Suprapubic skin (tissue), 4 donors: ENCODE results near the gene CEP43. TPM values are rescaled to one million over a fixed set of nuclear protein-coding genes. Genes with fewer than 3 reads are reported as not detected.

Experiments
- DNase-seq, 2 donors: peaks; one replicate each; pipeline ENCODE4 v3.0.0-alpha.2; 2019; ENCODE audit warnings: low spot score in 2 of 2
- H3K27ac ChIP-seq: fragments of 200-600 bp; sonication (generic); one replicate; pipeline ENCODE4 v1.5.1; 2019
- H3K27me3 ChIP-seq: fragments of 200-600 bp; sonication (generic); one replicate; pipeline ENCODE4 v1.5.1; 2019
- H3K36me3 ChIP-seq: fragments of 200-600 bp; sonication (generic); one replicate; pipeline ENCODE4 v1.5.1; 2019
- H3K4me1 ChIP-seq: fragments of 200-600 bp; sonication (generic); one replicate; pipeline ENCODE4 v1.5.1; 2019
- H3K4me3 ChIP-seq: fragments of 200-600 bp; sonication (generic); one replicate; pipeline ENCODE4 v1.5.1; 2019; ENCODE audit warnings: mild to moderate bottlenecking
- H3K9me3 ChIP-seq: fragments of 200-600 bp; sonication (generic); one replicate; pipeline ENCODE4 v1.5.1; 2019
- EP300 ChIP-seq: sonication (generic); formaldehyde crosslinking; IDR thresholded peaks from one replicate; pipeline ENCODE4 v1.6.1; 2017; ENCODE audit warnings: antibody characterized with exemption
- POLR2A ChIP-seq, 2 donors: fragments of 450-650 bp; IDR thresholded peaks; one replicate each; pipeline ENCODE4 v1.6.1; 2017; ENCODE audit warnings: antibody characterized with exemption in 2 of 2, mild to moderate bottlenecking in 2 of 2, moderate library complexity in 2 of 2
- POLR2AphosphoS5 ChIP-seq, 3 donors: sonication (generic); formaldehyde crosslinking; IDR thresholded peaks; one replicate each; pipeline ENCODE4 v1.6.1; 2017; ENCODE audit warnings: antibody characterized with exemption in 3 of 3
- WGBS: methylation state at CpG from one replicate; pipeline ENCODE4 v1.1.5; 2018; 5-methylcytosine and 5-hydroxymethylcytosine counted together
- total RNA-seq, 4 donors: library from RNA; depleted of rRNA; stranded (reverse); fragments of >200 nt; gene quantifications; one replicate each; pipeline ENCODE4 v1.1.0, GENCODE V29; 2016
- TF ChIP-seq, protein P1 (sequence below), 2 donors: fragments of 200-600 bp in 1 of 2; fragments of 450-650 bp in 1 of 2; sonication (generic) in 1 of 2; IDR thresholded peaks; one replicate each; pipeline ENCODE4 v1.5.1; 2016 to 2019; ENCODE audit warnings: antibody characterized with exemption in 2 of 2, mild to moderate bottlenecking in 1 of 2, moderate library complexity in 1 of 2

Gene CEP43
- total RNA-seq, 4 donors from 2014 or later = 7.8 to 21.3 (median 11.2) TPM

GRCh38 chr6:166976636-166977035 is 22.6 kb upstream of the CEP43 start:
- Histone ChIP-seq H3K4me3 (no peak overlapping the region), H3K27me3 (no peaks in the 10 kb centered on the region), H3K4me1 (no peaks in the 10 kb centered on the region), H3K9me3 (no peaks in the 10 kb centered on the region), H3K27ac (no peak overlapping the region), H3K36me3 (no peaks in the 10 kb centered on the region)
- TF ChIP-seq POLR2A (IDR thresholded peaks at IDR 0.05) (no peak), POLR2AphosphoS5 (IDR thresholded peaks at IDR 0.05) (no peak), EP300 (no peak)
- TF ChIP-seq, protein P1, sequence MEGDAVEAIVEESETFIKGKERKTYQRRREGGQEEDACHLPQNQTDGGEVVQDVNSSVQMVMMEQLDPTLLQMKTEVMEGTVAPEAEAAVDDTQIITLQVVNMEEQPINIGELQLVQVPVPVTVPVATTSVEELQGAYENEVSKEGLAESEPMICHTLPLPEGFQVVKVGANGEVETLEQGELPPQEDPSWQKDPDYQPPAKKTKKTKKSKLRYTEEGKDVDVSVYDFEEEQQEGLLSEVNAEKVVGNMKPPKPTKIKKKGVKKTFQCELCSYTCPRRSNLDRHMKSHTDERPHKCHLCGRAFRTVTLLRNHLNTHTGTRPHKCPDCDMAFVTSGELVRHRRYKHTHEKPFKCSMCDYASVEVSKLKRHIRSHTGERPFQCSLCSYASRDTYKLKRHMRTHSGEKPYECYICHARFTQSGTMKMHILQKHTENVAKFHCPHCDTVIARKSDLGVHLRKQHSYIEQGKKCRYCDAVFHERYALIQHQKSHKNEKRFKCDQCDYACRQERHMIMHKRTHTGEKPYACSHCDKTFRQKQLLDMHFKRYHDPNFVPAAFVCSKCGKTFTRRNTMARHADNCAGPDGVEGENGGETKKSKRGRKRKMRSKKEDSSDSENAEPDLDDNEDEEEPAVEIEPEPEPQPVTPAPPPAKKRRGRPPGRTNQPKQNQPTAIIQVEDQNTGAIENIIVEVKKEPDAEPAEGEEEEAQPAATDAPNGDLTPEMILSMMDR (IDR thresholded peaks at IDR 0.05) = no peak
- WGBS = 81% methylated on average over 2 of the region's 2 CpGs
- DNase-seq = no peak

DNA sequence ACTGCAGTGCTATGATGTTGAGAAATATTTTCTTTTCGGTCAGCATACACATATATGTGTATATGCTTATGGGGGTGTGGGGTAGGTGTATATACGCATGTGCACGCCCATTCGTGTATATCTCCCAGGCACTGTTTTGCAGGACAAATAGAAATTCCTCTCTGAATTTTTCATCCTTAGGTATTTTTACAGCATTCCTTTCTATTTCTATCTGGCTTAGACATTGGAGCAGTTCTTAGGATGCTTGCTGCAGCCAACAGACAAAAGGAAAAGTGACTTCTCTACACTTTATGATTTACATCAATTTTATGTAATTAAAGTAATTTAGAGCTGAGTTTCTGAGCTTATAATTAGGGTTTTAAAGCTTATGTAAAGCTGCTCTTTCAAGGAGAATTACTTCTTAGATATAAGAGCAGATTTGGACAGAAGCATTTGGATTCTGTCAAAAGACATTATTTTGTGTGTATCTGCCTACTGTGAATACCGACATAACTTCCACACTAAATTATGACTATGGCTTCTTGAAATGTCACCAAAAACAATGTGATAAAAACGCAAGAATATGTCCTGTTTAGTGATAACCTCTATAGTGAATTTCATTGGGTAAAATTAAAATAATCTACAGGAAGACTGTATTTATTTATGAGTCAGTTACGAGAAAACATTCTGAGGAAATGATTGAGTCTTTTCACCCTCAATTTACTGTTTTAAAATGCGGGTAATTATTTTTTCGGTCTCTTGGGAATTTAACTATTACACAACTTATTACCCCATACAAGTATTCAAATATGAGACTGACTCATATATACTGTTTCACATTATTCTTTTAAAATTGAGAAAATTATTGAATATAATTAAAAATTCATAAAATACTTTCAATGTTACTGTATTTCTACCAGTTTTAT is 21.3 kb upstream of the CEP43 start:
- no peak overlapping the region for H3K4me3 ChIP-seq
- no peak overlapping the region for H3K27ac ChIP-seq
- 85% methylated on average over 9 of the region's 9 CpGs for WGBS
- TF ChIP-seq POLR2A (IDR thresholded peaks at IDR 0.05) (no peak), POLR2AphosphoS5 (IDR thresholded peaks at IDR 0.05) (no peak), EP300 (no peak)
- TF ChIP-seq, protein P1 (IDR thresholded peaks at IDR 0.05) = no peak
- no peaks in the 10 kb centered on the region for H3K27me3 ChIP-seq
- H3K9me3 ChIP-seq = no peaks in the 10 kb centered on the region
- no peak for DNase-seq
- H3K4me1 ChIP-seq = no peaks in the 10 kb centered on the region
- H3K36me3 ChIP-seq = no peaks in the 10 kb centered on the region

- no peak overlapping the region for H3K27ac ChIP-seq
- WGBS = 96% methylated on average over 3 of the region's 3 CpGs
- H3K9me3 ChIP-seq = no peaks in the 10 kb centered on the region
- no peaks in the 10 kb centered on the region for H3K27me3 ChIP-seq
- H3K4me3 ChIP-seq = no peak overlapping the region
- TF ChIP-seq POLR2A (IDR thresholded peaks at IDR 0.05) (no peak), POLR2AphosphoS5 (IDR thresholded peaks at IDR 0.05) (no peak), EP300 (no peak)
- TF ChIP-seq, protein P1 (IDR thresholded peaks at IDR 0.05) = no peak
- H3K4me1 ChIP-seq = no peaks in the 10 kb centered on the region
- no peak for DNase-seq
- no peaks in the 10 kb centered on the region for H3K36me3 ChIP-seq
Observed at GRCh38 chr6:166980738-166981137, 18.5 kb upstream of the CEP43 start.

DNA sequence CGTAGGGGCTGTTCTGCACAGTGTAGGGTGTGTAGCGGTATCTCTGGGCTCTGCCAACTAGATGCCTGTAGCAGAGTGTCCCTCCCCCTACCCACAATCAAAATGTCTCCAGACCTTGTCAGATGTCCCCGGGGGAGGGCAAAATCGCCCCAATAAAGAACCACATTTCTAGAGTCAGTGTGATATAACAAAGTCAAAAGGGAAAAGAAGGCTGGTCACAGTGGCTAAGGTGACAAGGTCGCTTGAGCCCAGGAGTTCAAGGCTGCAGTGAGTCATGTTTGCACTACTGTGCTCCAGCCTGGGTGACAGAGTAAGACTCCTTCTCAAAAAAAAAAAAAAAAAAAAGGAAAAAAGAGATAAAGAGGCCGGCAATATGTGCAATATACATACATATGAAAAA is 11.7 kb upstream of the CEP43 start:
- TF ChIP-seq POLR2AphosphoS5 (IDR thresholded peaks at IDR 0.05) (no peak), POLR2A (IDR thresholded peaks at IDR 0.05) (no peak), EP300 (no peak)
- TF ChIP-seq, protein P1 (IDR thresholded peaks at IDR 0.05) = no peak
- WGBS = 53% methylated on average over 6 of the region's 6 CpGs

DNA sequence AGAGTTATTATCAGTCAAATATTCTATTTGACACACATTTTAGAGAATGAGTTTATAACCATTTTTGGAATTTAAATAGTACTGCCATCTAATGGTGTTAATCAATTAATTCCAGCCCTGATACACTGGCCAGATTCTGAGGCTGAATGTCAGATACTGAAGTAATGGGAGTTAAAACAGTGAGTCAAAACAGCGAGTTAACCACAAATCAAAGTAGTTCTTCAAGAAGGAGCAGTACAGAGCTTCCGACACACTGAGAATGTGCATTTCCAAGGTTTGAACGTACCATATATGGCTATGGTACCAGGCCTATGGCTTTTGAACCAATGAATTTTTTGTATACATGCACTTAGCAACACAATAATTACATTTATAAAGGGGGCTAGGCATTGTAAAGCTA is 11.3 kb upstream of the CEP43 start:
- Histone ChIP-seq H3K9me3 (no peaks in the 10 kb centered on the region), H3K27me3 (no peaks in the 10 kb centered on the region), H3K36me3 (no peaks in the 10 kb centered on the region), H3K4me3 (no peak overlapping the region), H3K4me1 (peaks cover 3% of the 10 kb centered on the region), H3K27ac (no peak overlapping the region)
- no peak for DNase-seq
- no peak for TF ChIP-seq POLR2AphosphoS5 (IDR thresholded peaks at IDR 0.05)
- TF ChIP-seq, protein P1 (IDR thresholded peaks at IDR 0.05) = no peak
- TF ChIP-seq EP300 = no peak
- TF ChIP-seq POLR2A (IDR thresholded peaks at IDR 0.05) = no peak
- WGBS = 85% methylated on average over 3 of the region's 3 CpGs

More for the DNA sequence above, 11.7 kb upstream of the CEP43 start:
- no peak for DNase-seq
- Histone ChIP-seq H3K4me1 (peaks cover 3% of the 10 kb centered on the region), H3K27me3 (no peaks in the 10 kb centered on the region), H3K4me3 (no peak overlapping the region), H3K9me3 (no peaks in the 10 kb centered on the region), H3K36me3 (no peaks in the 10 kb centered on the region), H3K27ac (no peak overlapping the region)
